A673 (cell line): ENCODE data around the gene DYDC2. TPM values are rescaled to one million over a fixed set of nuclear protein-coding genes. Genes with fewer than 3 reads are reported as not detected.

ENCODE experiments used
- BruUV-seq: library from RNA; stranded (reverse); fragments of 400-500 nt; replicated peaks from 2 replicates; lab custom pipeline; 2021; lab: Mats Ljungman, UMichigan
- CTCF ChIA-PET: fragments of 300-600 bp; sonication (Branson Sonifier 250); formaldehyde crosslinking; loops from one replicate; lab custom pipeline; 2022; ENCODE audit warnings: antibody characterized with exemption; lab: Charles Lee
- POLR2A ChIA-PET: fragments of 300-600 bp; sonication (Branson Sonifier 250); formaldehyde crosslinking; loops from one replicate; lab custom pipeline; 2022; ENCODE audit warnings: antibody characterized with exemption; ENCODE audit not compliant: low non-redundant PET; lab: Charles Lee
- DNase-seq: peaks from one replicate; pipeline ENCODE4 v3.0.0-alpha.2; 2015; ENCODE audit warnings: low spot score
- H3K27ac ChIP-seq: fragments of 200-600 bp; sonication (generic); 2 replicates; pipeline ENCODE4 v1.5.1; 2016; ENCODE audit warnings: mixed run types, low read depth, mild to moderate bottlenecking, mixed read lengths, antibody characterized with exemption, low read length; ENCODE audit not compliant: poor library complexity, severe bottlenecking
- H3K27me3 ChIP-seq: fragments of 200-600 bp; sonication (generic); replicated peaks from 2 replicates; pipeline ENCODE4 v1.6.1; 2017; ENCODE audit warnings: mixed run types, low read depth, mild to moderate bottlenecking, mixed read lengths, antibody characterized with exemption, low read length; ENCODE audit not compliant: insufficient read depth, poor library complexity
- H3K36me3 ChIP-seq: fragments of 200-600 bp; sonication (generic); 2 replicates; pipeline ENCODE4 v1.6.1; 2016; ENCODE audit warnings: mixed run types, mild to moderate bottlenecking, mixed read lengths, antibody characterized with exemption, low read length; ENCODE audit not compliant: insufficient read depth, poor library complexity, severe bottlenecking
- H3K4me1 ChIP-seq: fragments of 200-600 bp; sonication (generic); 2 replicates; pipeline ENCODE4 v1.6.1; 2017; ENCODE audit warnings: mixed run types, mild to moderate bottlenecking, mixed read lengths, antibody characterized with exemption, low read length; ENCODE audit not compliant: insufficient read depth, poor library complexity, severe bottlenecking
- H3K4me3 ChIP-seq: fragments of 200-600 bp; sonication (generic); 2 replicates; pipeline ENCODE4 v1.5.1; 2016; ENCODE audit warnings: low read depth, mixed run types, mild to moderate bottlenecking, mixed read lengths, low read length; ENCODE audit not compliant: poor library complexity, severe bottlenecking
- H3K9me3 ChIP-seq: fragments of 200-600 bp; sonication (generic); 2 replicates; pipeline ENCODE4 v1.6.1; 2016; ENCODE audit warnings: mixed run types, low read depth, mild to moderate bottlenecking, mixed read lengths, antibody characterized with exemption, low read length; ENCODE audit not compliant: poor library complexity, severe bottlenecking
- EZH2 ChIP-seq: fragments of 200-600 bp; sonication (generic); IDR thresholded peaks from 2 replicates; pipeline ENCODE4 v1.6.1; 2017; ENCODE audit warnings: borderline replicate concordance, low read depth, mild to moderate bottlenecking, mixed read lengths, antibody characterized with exemption, low read length; ENCODE audit not compliant: poor library complexity, severe bottlenecking
- intact Hi-C: fragments of 100-400 bp; cut with micrococcal nuclease; formaldehyde crosslinking; loops from one replicate; pipeline ENCODE4 v1.10.0; 2022; ENCODE audit not compliant: unreplicated experiment
- total RNA-seq: library from RNA; stranded (reverse); gene quantifications from 2 replicates; pipeline ENCODE4 v1.2.3, GENCODE V29; 2021
- TF ChIP-seq, protein P1 (sequence below): fragments of 300-800, 200-600 bp; sonication (generic); conservative IDR thresholded peaks from 2 replicates; pipeline ENCODE4 v1.5.1; 2017; ENCODE audit warnings: low read depth, mild to moderate bottlenecking, antibody characterized with exemption, low read length, moderate library complexity, mixed read lengths

DYDC2 gene
- total RNA-seq, 1 experiment from 2014 or later: not detected

DNA sequence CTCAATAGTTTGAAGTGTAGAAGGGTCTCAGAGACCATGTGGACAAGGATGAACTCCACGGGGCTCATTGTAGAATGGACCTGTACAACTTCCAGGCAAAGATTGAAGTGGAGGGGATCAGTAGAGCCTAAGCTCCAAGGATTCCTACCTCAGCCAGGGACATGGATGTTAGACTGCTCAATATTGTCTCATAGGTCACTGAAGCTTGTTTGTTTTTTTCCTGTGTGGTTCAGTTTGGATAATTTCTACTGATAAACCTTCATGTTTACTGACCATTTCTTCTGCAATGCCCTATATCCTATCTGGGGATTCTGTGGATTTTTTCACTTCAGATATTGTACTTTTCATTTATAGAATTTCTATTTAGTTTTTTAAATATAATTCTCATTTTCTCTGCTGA is 8.9 kb downstream of the DYDC2 start:
- Histone ChIP-seq H3K36me3 (no peaks in the 10 kb centered on the region), H3K4me1 (no peaks in the 10 kb centered on the region), H3K4me3 (no peak overlapping the region), H3K9me3 (peaks cover 11% of the 10 kb centered on the region), H3K27me3 (no peaks in the 10 kb centered on the region), H3K27ac (no peak overlapping the region)
- BruUV-seq: no TSS peak
- ChIA-PET POLR2A (no interaction called here), CTCF (no interaction called here)
- no peak for DNase-seq
- TF ChIP-seq, protein P1, sequence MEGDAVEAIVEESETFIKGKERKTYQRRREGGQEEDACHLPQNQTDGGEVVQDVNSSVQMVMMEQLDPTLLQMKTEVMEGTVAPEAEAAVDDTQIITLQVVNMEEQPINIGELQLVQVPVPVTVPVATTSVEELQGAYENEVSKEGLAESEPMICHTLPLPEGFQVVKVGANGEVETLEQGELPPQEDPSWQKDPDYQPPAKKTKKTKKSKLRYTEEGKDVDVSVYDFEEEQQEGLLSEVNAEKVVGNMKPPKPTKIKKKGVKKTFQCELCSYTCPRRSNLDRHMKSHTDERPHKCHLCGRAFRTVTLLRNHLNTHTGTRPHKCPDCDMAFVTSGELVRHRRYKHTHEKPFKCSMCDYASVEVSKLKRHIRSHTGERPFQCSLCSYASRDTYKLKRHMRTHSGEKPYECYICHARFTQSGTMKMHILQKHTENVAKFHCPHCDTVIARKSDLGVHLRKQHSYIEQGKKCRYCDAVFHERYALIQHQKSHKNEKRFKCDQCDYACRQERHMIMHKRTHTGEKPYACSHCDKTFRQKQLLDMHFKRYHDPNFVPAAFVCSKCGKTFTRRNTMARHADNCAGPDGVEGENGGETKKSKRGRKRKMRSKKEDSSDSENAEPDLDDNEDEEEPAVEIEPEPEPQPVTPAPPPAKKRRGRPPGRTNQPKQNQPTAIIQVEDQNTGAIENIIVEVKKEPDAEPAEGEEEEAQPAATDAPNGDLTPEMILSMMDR: no peak
- TF ChIP-seq EZH2: no peak
- intact Hi-C loops: no loop called here

DNA sequence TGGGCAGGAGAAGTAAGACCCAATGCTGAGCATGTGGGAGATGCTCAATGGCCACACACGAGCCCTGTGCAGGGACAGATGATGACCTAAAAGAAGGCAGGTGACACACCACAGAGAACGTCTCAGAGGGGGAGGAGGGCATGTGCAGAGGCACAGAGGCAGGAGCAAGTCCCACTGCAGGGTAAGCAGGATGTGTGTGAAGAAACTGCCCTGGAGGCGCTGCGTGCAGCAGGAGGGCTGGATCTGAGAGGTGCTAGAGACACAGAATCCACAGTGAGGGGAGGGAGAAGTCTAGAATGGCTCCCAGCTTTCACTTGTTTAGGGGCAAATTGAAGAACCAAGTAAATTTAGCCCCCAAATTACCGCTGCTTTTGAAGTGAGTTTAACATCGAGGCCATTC is 14.9 kb downstream of the DYDC2 start:
- Histone ChIP-seq H3K4me1 (no peaks in the 10 kb centered on the region), H3K9me3 (peaks cover 7% of the 10 kb centered on the region), H3K36me3 (no peaks in the 10 kb centered on the region), H3K27me3 (no peaks in the 10 kb centered on the region), H3K27ac (no peak overlapping the region), H3K4me3 (no peak overlapping the region)
- no TSS peak for BruUV-seq
- TF ChIP-seq, protein P1: no peak
- no peak for TF ChIP-seq EZH2
- intact Hi-C loops: no loop called here
- POLR2A ChIA-PET: no interaction called here
- CTCF ChIA-PET: no interaction called here
- no peak for DNase-seq

DNA sequence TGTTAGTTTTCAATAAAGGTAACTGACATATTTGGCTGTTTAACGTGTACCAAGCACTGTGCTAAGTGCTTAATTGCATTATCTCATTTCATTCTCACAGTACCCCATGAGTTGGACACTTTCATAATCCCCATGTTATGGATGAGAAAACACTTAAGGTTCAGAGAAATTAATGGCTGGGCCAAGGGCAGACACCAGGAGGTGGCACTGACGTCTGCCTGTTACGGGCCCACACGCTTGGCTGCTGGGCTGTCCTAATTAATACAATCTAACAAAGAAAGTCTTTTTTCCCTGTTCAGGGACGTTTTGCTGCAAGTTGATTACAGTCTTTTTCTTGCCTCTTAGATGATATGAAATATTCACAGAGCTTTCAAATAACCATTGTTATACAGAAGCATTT is 16.1 kb downstream of the DYDC2 start:
- CTCF ChIA-PET: interaction anchor here (0.7 kb wide), 1 partner anchor 8 kb away, joined by 3 read pairs; no protein-coding TSS in a partner anchor
- TF ChIP-seq EZH2: no peak
- TF ChIP-seq, protein P1: no peak
- no peak for DNase-seq
- Histone ChIP-seq H3K4me1 (no peaks in the 10 kb centered on the region), H3K4me3 (no peak overlapping the region), H3K27me3 (peaks cover 8% of the 10 kb centered on the region), H3K9me3 (no peaks in the 10 kb centered on the region), H3K27ac (no peak overlapping the region), H3K36me3 (no peaks in the 10 kb centered on the region)
- POLR2A ChIA-PET: no interaction called here
- intact Hi-C loops: no loop called here
- BruUV-seq: no TSS peak
